NCI-H2227 treated with DMSO at 0.1 percent for 48 hours (cell line): ENCODE data around the gene EYA2.
A peak's percentile ranks its signal among the peaks of the same experiment; 100 is the strongest.

Experiments
- DNase-seq: peaks from one replicate; lab custom pipeline; 2025; lab: John Stamatoyannopoulos, UW

Gene EYA2

DNA sequence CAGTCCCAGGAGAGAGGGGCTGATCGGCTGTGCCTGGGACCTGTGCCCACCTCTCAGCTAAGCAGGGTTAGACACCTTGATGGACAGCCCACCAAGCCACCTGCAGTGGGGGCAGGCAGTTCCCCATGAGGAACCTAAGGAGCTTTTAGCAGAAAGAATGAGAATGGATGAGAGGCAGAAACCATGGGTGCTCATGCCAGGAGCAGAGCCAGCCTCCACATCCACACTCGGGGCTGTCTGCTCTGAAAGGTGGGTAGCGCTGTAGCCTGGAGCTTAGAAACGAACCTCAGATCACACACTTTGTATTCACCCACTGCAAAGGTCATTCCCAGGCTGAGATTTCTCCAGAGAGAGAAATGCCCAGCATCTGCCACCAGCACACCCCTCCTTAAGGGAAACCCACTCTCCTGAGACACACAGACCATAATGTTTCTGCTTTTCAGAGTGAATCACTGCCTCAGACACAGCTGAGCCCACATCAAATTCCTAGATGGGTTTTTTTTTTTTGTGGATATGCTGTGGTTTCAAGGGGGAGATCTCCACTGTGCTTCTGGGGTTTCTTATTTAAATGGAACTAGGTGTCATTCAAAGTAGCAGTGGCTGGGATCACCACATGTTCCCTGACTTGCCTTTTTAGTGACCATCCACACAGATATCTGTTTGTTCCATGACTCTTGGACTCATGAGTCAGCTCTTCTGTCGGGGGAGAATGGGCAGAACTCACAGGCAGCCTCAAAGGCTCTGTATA lies 218.9 kb downstream of the EYA2 start:
- no peak for DNase-seq

DNA sequence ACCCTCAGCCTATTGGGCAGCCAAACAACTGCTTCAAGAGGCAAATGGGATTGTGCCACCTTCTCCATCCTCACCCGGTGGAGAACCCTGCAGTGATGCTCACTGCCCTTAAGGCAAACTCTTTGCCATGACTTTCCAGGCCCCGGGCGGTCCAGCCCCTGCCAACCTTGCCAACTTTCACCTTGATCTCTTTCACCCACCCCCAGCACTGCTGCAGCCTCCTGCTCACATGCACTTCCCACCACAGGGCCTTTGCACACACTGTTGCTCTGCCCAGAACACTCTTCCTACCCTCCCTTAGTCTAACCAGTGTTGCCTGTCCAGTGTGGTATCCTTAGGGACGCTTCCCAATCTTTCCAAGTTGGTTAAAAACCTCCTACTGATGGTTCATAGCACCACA lies 221.1 kb downstream of the EYA2 start:
- no peak for DNase-seq

DNA sequence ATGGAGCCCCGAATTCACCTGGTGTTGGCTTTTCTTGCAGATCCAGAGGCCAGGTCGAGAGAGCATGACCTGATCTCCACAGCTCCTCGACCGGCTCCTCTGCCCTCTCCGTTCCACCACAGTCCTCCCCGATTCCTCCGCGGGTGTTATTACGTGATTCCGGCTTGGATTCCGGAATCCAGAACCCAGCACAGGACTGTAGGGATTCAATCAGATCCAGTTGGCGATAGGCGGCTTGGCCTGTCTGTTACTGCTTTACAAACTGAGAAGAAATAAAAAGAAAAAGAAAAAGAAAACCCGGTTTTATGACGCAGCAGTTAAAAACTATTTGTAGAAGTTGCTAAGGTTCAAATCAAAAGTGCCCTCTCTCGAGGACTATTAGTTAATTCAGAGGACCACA lies 222.7 kb downstream of the EYA2 start:
- no peak for DNase-seq

DNA sequence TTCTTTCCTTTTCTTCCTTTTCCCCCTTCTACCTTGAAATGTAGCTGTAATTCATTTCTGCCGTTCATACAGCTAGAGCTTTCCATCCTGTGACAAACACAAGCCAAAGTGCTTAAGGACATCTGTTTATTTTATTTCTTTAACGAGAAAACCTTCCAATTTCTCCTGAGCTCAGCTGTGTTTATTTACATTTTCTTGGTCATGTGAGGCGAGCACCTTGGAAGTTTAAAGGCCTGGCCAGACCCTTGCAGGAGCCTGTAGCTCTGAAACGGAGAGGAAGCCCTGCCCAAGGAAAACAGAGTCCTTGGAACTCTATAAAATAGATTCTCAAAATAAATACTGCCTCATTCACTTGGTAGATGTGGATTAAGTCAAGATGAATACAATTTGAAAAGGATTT lies 223.1 kb downstream of the EYA2 start:
- DNase-seq: no peak

DNA sequence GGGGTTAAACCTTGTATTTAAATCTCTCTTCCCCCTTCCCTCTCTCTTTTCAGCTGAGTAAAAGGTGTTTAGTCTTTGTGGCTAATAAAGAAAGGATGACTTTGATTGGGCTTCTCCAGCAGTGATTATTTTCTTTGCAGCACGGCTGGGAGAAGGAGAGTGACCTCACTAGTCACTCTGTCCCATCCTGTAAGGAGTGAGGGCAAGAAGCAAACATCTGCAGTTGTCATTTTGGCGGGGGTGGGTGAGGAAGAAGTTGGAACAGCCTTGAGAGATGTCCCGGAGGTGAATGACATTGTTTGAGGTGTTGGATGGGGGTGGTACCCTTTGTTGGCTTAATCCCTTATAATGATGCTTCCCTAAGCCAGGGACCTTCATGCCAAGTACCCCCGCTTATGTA lies 223.6 kb downstream of the EYA2 start:
- DNase-seq: no peak

DNA sequence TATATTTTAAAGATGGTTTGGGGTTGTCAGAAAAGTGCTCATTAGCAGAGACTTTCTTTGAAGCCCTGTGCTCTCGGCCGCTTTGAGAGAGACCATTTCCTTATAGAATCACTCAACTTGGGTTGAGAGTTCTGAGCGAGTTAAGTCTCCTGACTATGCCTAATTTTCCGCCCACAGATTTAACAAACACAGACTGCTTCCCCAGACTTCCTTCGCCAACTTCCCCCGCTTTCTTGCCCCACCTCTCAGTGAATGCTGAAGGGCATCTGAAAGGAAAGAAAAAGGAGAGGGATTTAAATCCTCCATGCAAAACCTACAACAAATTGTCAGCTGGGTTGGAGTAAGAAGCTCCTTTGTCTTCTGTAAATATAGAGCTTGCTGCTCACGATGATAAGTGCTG lies 224.0 kb downstream of the EYA2 start:
- peak; percentile 49 for DNase-seq

DNA sequence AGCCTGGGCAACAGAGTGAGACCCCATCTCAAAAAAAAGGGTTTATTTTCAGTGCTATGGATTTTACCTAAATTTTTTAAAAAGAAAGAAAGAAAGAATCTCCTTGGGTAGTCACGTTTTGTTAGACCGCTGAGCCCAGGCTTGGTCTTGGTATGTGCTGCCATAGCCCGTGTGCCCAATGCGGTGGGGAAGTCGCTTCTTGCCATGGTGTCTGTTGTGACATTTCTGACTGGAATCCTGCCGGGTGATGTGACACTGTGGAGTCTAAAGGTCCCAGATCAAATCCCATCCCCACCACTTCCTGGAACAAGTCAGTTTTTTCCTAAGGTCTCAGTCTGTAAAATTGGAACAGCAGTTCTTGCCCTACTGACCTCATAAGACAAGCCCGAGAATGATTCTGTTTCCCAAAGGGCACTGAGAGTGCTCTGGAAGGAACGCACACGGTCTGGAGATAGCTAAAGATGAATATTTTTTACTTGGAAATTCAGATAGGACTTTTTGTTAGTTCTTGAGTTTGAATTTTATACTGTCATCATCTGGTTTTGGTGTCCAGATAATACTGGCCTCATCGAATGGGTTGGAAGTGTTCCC lies 225.8 kb downstream of the EYA2 start:
- no peak for DNase-seq

DNA sequence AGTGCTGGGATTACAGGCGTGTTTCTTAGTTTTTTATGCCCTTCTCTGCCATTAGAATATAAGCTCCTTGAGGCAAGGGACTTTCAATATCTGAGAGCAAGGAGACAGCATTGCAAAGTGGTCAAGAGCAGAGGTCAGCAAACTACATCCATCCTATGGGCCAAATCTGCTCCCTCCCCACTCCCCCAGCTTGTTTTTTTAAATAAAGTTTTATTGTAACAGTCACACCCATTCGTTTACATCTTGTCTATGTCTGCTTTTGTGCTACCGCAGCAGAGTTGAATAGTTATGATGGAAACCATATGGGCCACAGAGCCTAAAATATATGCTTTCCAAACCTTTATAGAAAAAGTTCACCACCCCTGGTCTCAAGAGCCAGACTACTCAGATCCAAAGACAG lies 227.9 kb downstream of the EYA2 start:
- no peak for DNase-seq

DNA sequence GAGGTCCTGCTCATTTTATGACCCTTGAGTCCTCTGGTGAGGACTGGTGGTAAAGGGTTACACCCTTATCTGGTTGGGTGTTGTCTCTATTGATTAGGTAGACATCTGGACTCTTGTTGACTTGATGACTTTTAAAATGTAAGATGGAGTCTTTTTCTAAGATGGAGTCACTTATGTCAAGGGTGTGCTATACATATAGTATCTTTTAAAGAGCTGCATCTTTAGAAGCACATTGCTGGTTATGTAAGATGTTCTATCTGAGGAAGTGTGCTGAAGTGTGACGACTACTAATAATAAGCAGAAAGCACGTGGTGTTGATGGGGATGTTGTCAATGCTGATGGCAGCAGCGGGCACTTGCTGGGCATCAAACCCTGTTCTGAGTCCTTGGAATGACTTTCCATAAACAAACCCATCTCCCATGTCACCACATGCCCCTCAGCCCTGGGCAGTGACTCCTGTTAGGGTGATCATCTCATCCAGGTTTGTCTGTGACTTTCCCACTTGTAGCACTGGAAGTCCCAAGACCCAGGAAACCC lies 229.6 kb downstream of the EYA2 start:
- DNase-seq: no peak

DNA sequence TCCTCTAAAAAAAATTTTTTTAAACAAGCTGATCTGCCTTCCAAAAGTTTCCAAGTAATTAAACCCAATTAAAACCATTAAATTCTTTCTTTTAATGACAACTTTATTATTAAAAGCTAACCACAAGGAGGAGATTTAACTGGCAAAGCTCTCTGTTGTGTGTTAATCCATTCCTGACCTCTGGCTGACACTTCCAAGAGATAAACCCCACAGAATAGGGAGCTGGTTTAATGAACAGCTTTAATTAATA lies 230.8 kb downstream of the EYA2 start:
- DNase-seq: no peak

DNA sequence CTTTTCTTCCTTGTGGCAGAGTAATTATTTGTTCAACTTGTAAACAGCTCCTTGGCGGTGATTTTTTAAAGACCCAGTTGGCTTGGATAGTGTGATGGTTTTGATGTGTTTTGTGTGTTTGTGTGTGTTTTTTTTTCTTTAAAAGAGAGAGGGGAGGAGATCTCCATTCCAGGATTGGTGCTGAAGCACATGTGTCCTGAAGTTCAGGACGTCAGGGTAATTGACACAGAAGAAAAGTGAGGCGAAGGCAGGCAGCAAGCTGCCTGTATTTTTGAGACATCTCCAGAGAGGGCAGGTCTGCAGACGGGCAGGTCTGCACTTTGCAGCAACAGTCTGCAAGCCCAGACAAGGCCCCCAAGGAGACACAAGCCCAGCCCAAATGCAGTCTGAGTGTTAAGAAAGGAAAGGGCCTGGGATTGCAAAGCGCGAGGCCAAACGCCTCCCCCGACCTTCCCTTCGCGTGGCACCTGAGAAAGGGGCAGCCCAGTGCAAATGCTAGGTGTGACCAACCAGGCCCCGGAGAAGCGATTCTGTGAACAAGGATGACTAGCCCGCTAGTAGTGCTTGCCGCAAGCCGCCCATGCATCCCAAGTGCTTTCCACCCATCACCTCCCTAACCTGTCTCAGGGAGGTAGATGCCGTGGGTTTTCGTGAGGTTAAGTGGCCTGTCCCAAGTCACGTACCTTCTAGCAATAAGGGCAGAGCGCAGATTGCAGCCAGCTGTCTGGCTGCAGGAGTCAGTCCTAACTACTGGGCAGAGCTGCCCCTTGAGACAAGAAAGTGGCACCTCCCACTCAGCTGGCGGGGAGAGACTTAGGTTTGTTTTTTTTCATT lies 231.3 kb downstream of the EYA2 start:
- peak; percentile 24 for DNase-seq

DNA sequence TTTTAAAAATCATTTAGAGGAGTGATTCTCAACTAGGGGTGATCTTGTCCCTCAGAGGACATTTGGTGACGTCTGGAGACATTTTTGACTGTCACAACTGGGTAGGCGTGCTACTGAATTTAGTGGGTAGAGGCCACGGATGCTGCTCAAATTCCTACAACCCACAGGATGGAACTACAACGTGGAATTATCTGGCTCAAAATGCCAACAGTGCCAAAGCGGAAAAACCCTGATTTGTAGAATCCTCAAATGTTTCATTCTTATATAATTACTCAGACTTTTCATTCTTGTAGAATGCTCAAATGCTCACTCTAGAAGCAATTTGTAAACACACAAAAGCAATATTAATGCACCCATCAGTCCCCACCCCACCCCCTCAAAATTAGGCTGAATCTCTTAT lies 232.1 kb downstream of the EYA2 start:
- DNase-seq: no peak

DNA sequence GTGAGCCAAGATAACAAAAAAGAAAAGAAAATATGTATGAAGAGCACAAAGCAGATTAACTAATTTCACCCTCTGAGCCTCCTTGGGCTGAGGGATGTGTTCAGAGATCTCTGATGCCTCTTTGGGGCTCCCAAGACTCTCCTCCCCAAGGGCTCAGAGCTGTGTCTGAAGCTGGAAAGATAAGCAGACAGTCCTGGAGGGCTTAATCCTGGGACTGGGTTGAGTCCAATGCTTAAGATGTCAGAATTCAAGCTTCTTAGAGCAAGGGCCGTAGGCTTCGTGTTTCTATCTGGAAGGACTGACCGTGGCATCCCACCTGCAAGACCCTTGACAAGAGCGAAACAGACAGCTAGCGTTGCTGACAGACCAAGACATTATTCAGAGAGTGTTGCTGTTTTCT lies 232.9 kb downstream of the EYA2 start:
- DNase-seq: no peak

DNA sequence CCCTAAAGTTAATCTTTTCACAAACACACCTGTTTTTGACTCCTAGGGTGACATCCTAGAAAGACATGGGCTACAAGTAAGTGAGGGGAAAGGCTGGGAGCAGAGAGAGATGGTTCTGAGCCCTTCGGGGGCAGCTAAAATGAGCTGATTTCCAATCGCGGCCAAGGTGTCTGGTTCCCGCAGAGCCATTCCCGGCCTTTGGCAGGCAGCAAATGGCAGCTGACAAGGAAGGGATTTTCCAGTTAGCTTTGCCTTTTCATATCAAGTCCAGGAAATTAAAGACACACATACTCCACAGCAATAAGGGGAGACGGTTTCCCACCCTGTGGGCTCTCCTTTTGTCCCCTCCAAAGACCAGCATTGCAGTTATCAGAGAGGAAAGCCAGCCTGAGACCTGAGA lies 233.4 kb downstream of the EYA2 start:
- peak; percentile 9 for DNase-seq

DNA sequence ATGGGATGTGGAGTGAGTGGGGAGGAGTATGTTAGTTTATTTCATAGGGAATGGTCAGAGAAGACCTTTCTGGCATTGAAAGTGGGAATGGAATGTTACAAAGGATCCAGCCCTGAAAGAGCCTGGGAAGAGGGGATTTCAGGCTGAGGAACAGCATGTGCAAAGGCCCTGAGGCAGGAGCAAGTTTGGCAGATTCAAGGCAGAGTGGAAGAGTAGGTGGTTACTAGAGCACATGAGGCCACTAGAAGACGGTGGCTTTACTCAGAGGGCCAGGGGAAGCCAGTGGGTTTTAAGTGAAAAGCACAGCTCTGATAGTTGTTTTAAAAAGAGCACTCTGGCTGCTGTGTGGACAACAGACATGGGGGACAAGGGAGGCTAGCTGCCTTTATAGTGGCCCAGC lies 234.7 kb downstream of the EYA2 start:
- DNase-seq: no peak

DNA sequence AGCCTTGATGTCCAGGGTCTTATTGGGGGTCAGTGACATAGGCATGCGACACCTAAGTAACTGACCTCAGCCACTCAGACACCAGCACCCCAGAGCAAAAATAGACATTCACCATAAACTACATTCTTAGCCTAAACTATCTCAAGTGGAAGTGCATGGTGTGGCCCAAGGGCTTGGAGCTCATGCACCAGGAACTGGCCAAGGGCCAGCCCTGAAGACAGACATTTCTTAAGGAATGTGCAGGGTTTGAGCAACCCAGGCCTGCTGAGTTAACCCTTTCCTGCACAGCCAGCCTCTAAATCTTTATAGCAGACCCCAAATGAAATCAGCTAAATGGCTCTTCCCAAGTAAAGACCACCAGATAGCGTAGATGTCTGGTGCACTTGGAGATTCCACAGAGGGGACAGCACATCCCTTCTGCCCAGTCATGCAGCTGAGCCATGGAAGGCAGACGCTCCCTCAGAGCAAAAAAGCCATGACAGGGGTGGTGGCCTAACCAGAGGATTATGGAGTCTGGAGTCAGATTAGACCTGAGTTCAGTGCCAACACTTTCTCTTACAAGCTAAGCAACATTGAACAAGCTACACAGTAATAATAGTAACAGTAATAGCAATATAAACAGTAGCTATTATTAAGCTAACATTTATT lies 239.3 kb downstream of the EYA2 start:
- DNase-seq: no peak

DNA sequence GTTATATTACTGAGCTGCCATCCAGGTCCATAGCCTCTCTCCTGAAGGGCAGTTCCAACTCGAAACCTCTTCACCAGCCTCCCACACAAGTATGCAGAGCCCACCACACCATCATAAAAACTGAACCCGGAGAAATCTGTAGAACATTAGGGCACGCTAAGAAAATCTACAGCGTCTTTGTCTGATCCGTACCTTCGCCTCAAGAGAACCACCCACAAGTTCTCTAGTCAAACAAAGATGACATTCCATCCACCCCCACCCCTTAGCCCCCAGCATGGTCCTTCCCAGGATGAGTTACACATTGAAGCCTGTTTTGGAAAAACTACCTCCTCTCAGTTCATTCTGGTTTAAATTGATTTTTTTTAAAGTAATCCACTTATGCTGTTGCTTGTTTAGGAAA lies 242.1 kb downstream of the EYA2 start:
- DNase-seq: no peak

DNA sequence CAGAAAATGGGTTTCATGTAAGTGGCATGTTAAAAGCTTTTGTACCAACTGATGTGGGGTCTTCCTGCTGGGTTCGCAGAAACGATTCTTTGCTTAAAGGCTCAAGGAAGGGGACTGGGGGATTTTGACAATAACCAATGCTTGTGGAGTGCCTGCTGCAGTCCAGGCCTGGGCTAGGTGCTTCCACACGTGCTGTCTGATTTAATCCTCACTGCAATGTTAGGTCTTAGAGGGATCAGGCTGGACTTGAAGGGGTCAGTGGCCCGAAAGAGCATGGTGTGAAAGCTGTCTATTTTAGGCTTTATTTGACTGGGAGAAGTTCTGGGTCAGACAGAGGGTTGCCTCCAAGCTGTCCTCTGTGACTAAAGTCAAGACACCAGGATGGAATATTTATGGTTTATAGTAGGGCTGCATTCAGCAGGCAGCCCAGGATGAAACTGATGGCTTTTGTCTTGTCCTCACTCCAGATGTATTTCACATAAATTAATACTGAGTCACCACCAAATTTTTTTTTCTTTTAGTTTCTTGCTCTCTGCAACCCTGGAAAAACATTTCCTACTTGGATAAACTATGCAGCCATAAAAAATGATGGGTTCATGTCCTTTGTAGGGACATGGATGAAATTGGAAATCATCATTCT lies 242.7 kb downstream of the EYA2 start:
- DNase-seq: no peak

DNA sequence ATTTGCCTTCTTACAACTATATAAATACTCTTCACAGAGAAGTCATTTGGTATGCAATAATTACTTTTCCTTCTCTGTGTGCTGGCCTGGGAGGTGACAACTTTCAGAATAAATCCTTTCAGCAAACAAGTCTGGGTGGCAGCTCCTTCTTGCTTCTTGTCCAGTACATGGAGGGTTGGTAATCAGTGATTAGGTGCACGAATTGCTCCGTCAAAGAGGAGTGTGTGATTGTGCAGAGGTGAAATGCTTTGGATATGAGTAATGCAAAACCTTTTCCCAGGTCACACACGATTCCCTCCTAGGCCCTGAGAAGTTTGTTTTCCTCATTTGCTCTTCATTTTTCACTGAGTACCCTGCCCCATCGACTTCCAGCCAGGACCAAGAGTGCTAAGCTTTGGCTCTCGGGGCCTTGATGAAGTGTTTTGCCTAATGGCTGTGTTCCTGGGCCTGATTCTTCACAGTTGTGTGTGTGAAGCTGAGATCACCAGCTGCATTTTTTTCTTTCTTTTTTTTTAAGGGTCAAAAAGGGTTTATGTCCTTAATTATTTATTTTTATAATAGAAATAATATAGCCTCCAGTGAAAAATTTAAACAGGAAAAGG lies 245.4 kb downstream of the EYA2 start:
- DNase-seq: no peak

DNA sequence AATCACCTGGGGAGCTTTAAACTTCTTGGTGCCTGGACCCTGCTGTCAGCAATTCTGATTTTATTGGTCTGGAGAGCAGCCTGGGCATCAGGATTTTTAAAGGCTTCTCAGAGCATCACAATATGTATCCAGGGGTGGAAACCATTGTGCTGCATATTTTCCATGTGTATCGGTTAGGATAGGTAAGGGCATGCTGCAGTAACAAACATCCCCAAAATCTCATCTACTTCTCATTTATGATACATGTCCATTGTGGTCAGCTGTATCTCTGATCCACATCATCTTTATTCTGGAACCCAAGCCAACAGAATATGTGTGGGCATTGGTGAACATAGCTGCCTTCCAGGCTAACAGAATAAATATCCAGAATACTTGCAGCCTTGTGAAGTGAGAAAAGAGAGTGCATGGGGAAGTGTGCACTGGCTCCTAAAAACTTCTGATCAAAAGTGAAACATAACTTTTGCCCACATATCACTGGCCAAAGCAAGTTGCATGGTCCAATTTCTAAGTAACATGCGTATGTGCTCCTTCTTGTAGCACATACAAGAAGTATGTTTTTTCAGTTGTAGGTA lies 246.8 kb downstream of the EYA2 start:
- no peak for DNase-seq

DNA sequence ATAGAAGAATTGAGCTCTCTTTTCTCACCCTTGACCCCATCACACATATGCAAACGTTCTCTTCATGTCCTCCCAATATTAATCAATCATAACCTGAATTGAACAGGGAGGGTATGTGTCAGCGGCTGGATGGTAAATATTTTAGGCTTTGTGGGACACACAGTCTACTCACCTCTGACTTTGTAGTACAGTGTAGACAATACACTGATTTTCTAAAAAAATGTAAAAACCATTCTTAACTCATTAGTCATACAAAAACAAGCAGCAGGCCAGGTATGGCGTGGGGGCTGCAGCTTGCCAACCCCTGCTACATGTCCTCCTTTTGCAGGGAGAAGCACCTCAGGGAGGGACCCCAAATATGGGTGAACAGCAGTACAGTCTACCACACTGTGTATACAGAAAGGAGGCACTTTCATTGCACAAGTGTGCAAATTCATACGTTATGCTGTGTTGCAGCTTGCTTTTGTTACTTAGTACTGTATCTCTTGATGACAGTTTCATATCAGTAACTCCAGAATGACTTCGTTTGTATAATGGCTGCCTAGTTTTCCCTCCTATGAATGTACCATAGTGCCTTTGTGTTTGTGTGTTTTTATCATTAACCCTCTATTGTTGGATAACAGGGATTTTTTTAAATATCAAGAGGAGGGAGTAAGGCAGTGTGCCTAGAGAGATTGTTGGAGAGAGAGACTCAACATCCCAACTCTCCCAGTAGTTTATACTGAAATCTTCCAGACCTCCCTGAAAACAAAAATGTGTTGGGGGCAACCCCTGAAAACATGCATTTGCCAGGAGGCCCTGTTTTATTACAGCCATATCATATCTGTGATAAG lies 247.5 kb downstream of the EYA2 start:
- no peak for DNase-seq
